Measurements from ENCODE around the gene CATSPERB.

- TF ChIP-seq EZH2 (IDR thresholded peaks at IDR 0.05; ENCODE audit: low read length): no peak
- TF ChIP-seq, protein P1, sequence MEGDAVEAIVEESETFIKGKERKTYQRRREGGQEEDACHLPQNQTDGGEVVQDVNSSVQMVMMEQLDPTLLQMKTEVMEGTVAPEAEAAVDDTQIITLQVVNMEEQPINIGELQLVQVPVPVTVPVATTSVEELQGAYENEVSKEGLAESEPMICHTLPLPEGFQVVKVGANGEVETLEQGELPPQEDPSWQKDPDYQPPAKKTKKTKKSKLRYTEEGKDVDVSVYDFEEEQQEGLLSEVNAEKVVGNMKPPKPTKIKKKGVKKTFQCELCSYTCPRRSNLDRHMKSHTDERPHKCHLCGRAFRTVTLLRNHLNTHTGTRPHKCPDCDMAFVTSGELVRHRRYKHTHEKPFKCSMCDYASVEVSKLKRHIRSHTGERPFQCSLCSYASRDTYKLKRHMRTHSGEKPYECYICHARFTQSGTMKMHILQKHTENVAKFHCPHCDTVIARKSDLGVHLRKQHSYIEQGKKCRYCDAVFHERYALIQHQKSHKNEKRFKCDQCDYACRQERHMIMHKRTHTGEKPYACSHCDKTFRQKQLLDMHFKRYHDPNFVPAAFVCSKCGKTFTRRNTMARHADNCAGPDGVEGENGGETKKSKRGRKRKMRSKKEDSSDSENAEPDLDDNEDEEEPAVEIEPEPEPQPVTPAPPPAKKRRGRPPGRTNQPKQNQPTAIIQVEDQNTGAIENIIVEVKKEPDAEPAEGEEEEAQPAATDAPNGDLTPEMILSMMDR (optimal IDR thresholded peaks at IDR 0.05 in 1 of 3, IDR thresholded peaks at IDR 0.05 in 1 of 3, conservative IDR thresholded peaks at IDR 0.05 in 1 of 3; ENCODE audit: extremely low read depth in 1 of 3, insufficient read depth in 2 of 3, low read length in 3 of 3): no peak
Observed at GRCh38 chr14:91732859-91733477, 1.1 kb upstream of the CATSPERB start.

Data from keratinocyte (primary cell).